ENCODE results near the gene MC1R. TPM values are rescaled to one million over a fixed set of nuclear protein-coding genes. Genes with fewer than 3 reads are reported as not detected.

Gene MC1R
- total and polyA plus RNA-seq, 2 of the 8 experiments (the other 6 are each of a cell fraction or from before 2014, with no cell fraction given): 2.2 to 2.9 TPM

DNA sequence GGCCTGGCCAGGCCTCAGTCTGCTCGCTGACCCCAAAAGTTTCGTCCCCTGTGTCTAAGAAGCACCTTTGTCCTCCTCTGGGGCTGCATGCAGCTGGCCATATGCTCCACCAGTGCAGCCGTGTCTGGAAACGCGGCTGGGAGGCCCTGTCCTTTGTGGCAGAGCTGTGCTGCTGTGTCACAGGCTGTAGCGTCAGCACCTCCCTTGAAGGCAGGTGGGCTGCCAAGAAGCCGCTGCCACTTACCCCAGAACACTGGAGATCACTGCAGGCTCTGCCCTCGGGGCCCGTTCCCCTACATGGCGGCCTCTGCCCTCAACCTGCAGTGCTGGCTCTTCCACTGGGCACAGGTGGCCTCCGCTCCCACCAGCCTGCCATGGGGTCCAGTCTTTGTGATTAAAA, 15.7 kb upstream of the MC1R start:
- H3K18ac ChIP-seq (ENCODE audit: extremely low read depth, low read length): no peak overlapping the region
- H3K27me3 ChIP-seq (replicated peaks in 1 of 4; ENCODE audit: control insufficient read depth in 3 of 4, extremely low read depth in 1 of 4, insufficient read depth in 3 of 4, low read length in 3 of 4): no peaks in the 10 kb centered on the region
- no peak overlapping the region for H2BK12ac ChIP-seq (ENCODE audit: low read depth, low read length)
- H3K36me3 ChIP-seq (ENCODE audit: control insufficient read depth in 2 of 4, insufficient read depth in 4 of 4, low read length in 3 of 4): peaks cover 7 to 35% (median 22%) of the 10 kb centered on the region in 4 experiments; a peak in 7 of 8 replicates
- no peak overlapping the region for H2BK15ac ChIP-seq (ENCODE audit: low read length)
- H3K4me3 ChIP-seq (ENCODE audit: extremely low read depth in 1 of 4, insufficient read depth in 2 of 4, low read depth in 3 of 4, low read length in 4 of 4): no peak overlapping the region
- H3K9ac ChIP-seq (replicated peaks in 1 of 4; ENCODE audit: extremely low read depth in 1 of 4, low read depth in 3 of 4, low read length in 3 of 4): no peak overlapping the region
- H2AK5ac ChIP-seq (ENCODE audit: low read depth, low read length): no peak overlapping the region
- H3K4me2 ChIP-seq (ENCODE audit: insufficient read depth in 1 of 2, low read depth in 2 of 2, low read length in 2 of 2): no peak overlapping the region
- no peak overlapping the region for H4K5ac ChIP-seq (ENCODE audit: insufficient read length, low read depth, low read length)
- CTCF ChIA-PET (ENCODE audit: partially characterized antibody): no interaction called here
- H3K79me1 ChIP-seq (ENCODE audit: low read depth, low read length): no peaks in the 10 kb centered on the region
- no peak overlapping the region for H4K8ac ChIP-seq (ENCODE audit: extremely low read depth, insufficient read depth, low read length)
- H2BK20ac ChIP-seq (ENCODE audit: low read length): no peak overlapping the region
- H3K4me1 ChIP-seq (replicated peaks in 1 of 4; ENCODE audit: control insufficient read depth in 3 of 4, insufficient read depth in 4 of 4, low read length in 3 of 4): no peaks in the 10 kb centered on the region
- WGBS, 2 experiments (ENCODE audit: extremely low coverage in 1 of 2, insufficient coverage in 1 of 2, insufficient read length in 1 of 2, insufficient replicate concordance in 2 of 2, low coverage in 1 of 2, low lambda C conversion rate in 2 of 2, missing lambda C conversion rate in 1 of 2): 94% methylated on average over 11 of the region's 11 CpGs; no CpG with 5 or more reads in 1 of the 2 experiments
- H4K91ac ChIP-seq (replicated peaks; ENCODE audit: insufficient read length, low read length): no peak overlapping the region
- no peaks in the 10 kb centered on the region; the same call in 1 of the 2 replicates for H3K23me2 ChIP-seq (ENCODE audit: low read depth, low read length)
- H2BK120ac ChIP-seq (replicated peaks; ENCODE audit: low read depth, low read length): no peak overlapping the region
- H3K14ac ChIP-seq (ENCODE audit: insufficient read length): no peak overlapping the region
- TF ChIP-seq KDM5A (IDR thresholded peaks at IDR 0.05; ENCODE audit: low read length) (no peak), YY1 (IDR thresholded peaks at IDR 0.05; ENCODE audit: low read depth, low read length) (no peak), GABPA (IDR thresholded peaks at IDR 0.05; ENCODE audit: borderline replicate concordance, insufficient read depth, low read length) (no peak), KDM1A (IDR thresholded peaks at IDR 0.05; ENCODE audit: borderline replicate concordance, low read length) (no peak), CREB1 (IDR thresholded peaks at IDR 0.05) (no peak), GTF2F1 (IDR thresholded peaks at IDR 0.05; ENCODE audit: borderline replicate concordance, low read depth, low read length) (no peak)
- TF ChIP-seq, protein P1, sequence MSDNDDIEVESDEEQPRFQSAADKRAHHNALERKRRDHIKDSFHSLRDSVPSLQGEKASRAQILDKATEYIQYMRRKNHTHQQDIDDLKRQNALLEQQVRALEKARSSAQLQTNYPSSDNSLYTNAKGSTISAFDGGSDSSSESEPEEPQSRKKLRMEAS (IDR thresholded peaks at IDR 0.05): no peak
- FAIRE-seq (no peak), DNase-seq (ENCODE audit: low read depth in 1 of 2, low spot score in 2 of 2) (no peak)
- H4K20me1 ChIP-seq (replicated peaks in 1 of 2; ENCODE audit: control insufficient read depth in 1 of 2, insufficient read depth in 2 of 2, low read length in 2 of 2): peaks cover 0 to 6% of the 10 kb centered on the region in 2 experiments
- H3K9me3 ChIP-seq (ENCODE audit: insufficient read depth in 2 of 2, low read depth in 1 of 2, low read length in 1 of 2): peaks cover 0 to 14% of the 10 kb centered on the region in 2 experiments; a peak in 3 of 4 replicates
- H3K79me2 ChIP-seq (ENCODE audit: control insufficient read depth in 1 of 2, insufficient read depth in 2 of 2, low read length in 2 of 2): no peaks in the 10 kb centered on the region
- H3K56ac ChIP-seq (replicated peaks; ENCODE audit: insufficient read length, low read depth, low read length): no peak overlapping the region
- H2BK5ac ChIP-seq (ENCODE audit: low read depth, low read length): no peak overlapping the region
- POLR2A ChIA-PET (ENCODE audit: partially characterized antibody): no interaction called here
- no peak overlapping the region for H3K4ac ChIP-seq (replicated peaks; ENCODE audit: insufficient read length, low read depth, low read length)
- H2AFZ ChIP-seq (ENCODE audit: low read length): no peak overlapping the region
- H3K27ac ChIP-seq (ENCODE audit: low read depth, low read length): no peak overlapping the region
- no peak overlapping the region for H3K23ac ChIP-seq (ENCODE audit: insufficient read length)
